ENCODE data around the gene TMEM140.

DNA sequence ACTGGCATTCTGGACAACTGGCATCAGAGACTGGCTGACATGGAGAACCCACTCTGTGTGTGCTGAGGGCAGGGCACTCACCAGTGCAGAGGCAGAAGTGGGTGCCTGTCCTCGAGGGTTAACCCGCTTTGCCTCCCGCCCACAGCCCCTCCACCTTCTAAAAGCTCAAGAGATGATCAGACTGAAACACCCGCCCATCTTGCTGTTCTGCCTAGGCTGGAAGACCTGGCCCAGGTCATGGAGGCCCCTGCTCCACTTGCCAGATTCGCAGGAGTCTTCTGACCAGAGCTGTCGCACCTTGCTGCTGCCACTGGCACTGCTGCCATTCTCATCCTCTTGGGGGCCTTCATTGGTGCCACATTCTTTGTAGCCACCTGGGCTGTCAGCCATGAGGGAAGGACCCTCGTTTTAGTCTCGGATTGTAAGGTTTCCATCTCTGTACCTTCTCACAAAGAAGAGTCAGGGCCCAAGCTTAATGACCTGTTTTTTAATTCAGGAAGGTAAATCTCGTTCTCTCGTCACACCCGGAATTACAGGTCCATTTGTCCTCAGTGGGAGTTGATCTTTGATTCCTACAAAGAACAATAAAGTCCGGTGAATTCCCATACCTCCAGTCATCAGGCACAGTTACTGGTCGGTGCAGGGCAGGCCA is 20.7 kb downstream of the TMEM140 start:
- TF ChIP-seq POLR2A (IDR thresholded peaks at IDR 0.05; ENCODE audit: low read depth, low read length): no peak; the same call in 1 of the 2 replicates
- TF ChIP-seq TAF1 (IDR thresholded peaks at IDR 0.05; ENCODE audit: borderline replicate concordance, low read depth, low read length): no peak
- peak; percentile 1; the same call in 1 of the 2 replicates for TF ChIP-seq POLR2AphosphoS5 (IDR thresholded peaks at IDR 0.05; ENCODE audit: low read depth, low read length)
